ENCODE data around the gene PIAS1.

PIAS1 gene

DNA sequence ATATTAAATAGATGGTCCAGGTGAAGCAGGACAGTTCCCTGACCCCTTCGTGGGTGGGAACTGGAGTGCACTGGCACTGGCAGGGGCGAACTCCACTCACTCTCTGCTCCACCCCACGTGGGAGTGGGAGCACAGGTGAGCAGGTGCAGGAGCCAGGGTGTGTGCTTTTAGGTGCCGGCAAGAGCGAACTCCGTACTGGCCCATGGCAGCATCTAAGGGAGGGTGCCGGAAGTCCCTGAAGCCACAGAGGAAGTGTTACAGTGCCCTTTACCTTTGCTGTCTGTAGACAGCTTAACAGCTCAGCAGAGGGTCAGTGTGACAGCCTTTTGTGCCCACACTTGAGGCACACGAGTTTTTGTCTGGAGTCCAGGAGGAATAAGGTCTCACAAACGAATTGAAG lies 26.7 kb upstream of the PIAS1 start:
- H3K4me1 Mint-ChIP-seq (ENCODE audit: low read depth): no peaks in the 10 kb centered on the region
- no peaks in the 10 kb centered on the region for H3K9me3 Mint-ChIP-seq (ENCODE audit: low read depth)
- peaks cover 5% of the 10 kb centered on the region for H3K27me3 Mint-ChIP-seq
- no peak overlapping the region for H3K27ac Mint-ChIP-seq
- H3K36me3 Mint-ChIP-seq: no peaks in the 10 kb centered on the region
- H3K4me3 Mint-ChIP-seq: no peak overlapping the region

DNA sequence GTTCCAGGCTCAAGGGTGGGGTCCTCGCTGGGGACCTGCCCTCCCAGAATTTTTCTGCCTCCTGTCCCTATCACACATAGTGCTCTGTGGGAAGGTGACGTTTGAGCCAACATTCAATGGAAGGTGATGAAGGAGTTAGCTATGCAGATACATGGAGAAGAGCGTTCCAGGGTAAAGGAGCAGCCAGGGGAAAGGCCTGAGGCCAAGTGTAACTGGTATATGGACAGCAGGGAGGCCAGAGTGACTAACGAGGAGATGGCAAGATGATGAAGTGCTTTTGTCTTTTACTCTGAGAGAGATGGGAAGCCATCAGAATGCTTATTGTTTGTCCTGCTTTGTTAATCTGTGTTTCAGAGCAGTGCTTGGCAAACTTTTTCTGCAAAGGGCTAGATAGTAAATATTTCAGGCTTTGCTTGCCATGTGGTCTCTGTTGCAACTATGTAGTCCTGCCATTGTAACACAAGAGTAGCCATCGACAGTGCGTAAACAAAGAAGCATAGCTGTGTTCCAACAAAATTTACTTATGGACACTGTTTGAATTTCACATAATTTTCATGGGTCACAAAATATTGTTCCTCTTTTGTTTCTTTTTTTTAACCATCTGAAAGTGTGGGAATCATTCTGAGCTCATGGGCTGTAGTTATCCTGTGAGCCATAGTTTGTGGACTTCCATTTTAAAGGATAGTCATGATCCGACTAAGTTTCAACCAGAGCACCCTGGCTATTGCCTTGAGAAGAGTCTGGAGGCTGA lies 25.8 kb upstream of the PIAS1 start:
- Mint-ChIP-seq H3K4me1 (ENCODE audit: low read depth) (no peaks in the 10 kb centered on the region), H3K4me3 (no peak overlapping the region), H3K9me3 (ENCODE audit: low read depth) (no peaks in the 10 kb centered on the region), H3K27me3 (peaks cover 8% of the 10 kb centered on the region), H3K27ac (no peak overlapping the region), H3K36me3 (no peaks in the 10 kb centered on the region)

DNA sequence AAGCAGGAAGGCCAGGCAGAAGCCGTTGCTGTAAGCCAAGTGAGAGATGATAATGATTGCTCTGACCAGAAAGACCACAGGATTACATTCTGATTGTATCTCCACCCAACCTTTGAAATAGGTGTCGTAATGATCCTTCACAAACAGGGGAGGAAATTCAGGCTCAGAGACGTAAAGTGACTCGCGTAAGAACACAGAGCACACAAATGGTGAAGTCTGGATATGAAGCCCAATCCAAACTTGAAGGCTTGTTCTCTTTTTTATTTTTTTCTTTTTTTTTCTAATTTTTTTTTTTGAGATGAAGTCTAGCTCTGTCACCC lies 25.3 kb upstream of the PIAS1 start:
- no peak overlapping the region for H3K27ac Mint-ChIP-seq
- no peaks in the 10 kb centered on the region for H3K9me3 Mint-ChIP-seq (ENCODE audit: low read depth)
- H3K4me3 Mint-ChIP-seq: no peak overlapping the region
- peaks cover 12% of the 10 kb centered on the region for H3K27me3 Mint-ChIP-seq
- no peaks in the 10 kb centered on the region for H3K36me3 Mint-ChIP-seq
- no peaks in the 10 kb centered on the region for H3K4me1 Mint-ChIP-seq (ENCODE audit: low read depth)

DNA sequence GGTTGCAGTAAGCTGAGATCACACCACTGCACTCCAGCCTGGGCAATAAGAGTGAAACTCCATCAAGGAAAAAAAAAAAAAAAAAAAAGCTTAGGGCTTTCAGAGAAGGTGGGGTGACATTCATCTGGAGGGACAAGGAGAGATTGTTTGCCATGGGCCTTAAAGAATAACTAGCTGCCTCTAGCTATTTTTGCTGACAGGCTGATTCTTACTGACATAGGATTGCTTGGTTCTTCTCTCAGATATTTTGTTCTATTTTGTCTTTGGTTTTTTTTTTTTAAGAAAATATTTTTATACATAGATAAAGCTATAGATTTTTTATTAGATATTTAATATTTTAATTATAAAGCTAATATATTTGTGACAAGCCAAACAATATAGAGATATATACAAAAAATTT lies 24.2 kb upstream of the PIAS1 start:
- Mint-ChIP-seq H3K27me3 (peaks cover 14% of the 10 kb centered on the region), H3K36me3 (no peaks in the 10 kb centered on the region), H3K9me3 (ENCODE audit: low read depth) (no peaks in the 10 kb centered on the region), H3K4me1 (ENCODE audit: low read depth) (no peaks in the 10 kb centered on the region), H3K4me3 (no peak overlapping the region), H3K27ac (no peak overlapping the region)

DNA sequence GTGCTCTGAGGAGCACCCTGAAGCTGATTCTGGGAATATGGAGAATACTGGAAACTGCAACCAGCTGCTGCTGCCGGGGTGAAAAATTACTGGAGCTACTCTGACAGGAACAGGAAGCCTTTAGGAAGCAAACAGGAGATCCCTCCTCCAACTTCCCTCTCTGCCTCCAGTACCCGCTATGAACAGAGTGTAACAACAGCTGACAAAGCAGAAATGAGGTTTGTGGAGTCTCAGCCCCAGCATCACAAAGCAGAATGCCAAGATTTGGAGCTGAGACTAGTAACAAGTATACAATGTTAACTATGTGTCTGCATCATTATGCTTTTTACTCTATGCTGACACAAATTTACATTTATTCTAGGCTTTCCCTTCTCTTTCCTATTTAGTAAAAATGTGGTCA lies 22.7 kb upstream of the PIAS1 start:
- H3K27me3 Mint-ChIP-seq: peaks cover 18% of the 10 kb centered on the region
- H3K4me1 Mint-ChIP-seq (ENCODE audit: low read depth): no peaks in the 10 kb centered on the region
- no peaks in the 10 kb centered on the region for H3K36me3 Mint-ChIP-seq
- no peaks in the 10 kb centered on the region for H3K9me3 Mint-ChIP-seq (ENCODE audit: low read depth)
- no peak overlapping the region for H3K27ac Mint-ChIP-seq
- H3K4me3 Mint-ChIP-seq: no peak overlapping the region

DNA sequence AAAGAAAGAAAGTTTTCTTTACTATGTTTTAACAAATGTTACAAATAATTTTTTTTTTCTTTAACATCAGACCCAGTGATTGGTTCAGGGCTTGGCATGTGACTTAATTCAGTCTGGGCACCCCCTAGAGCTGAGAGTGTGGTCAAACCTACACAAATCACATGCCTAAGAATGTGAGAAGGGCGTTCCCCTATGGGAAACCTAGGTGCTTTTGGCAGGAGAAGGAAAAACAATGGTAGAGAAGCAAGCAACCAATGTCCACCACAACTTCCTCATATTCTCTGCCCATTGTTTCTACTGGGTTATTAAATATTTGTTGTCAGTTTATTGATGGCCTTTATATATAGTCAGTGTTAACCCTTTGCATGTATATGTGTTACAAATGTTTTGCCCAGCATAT lies 21.4 kb upstream of the PIAS1 start:
- Mint-ChIP-seq H3K27ac (no peak overlapping the region), H3K9me3 (ENCODE audit: low read depth) (no peaks in the 10 kb centered on the region), H3K4me3 (no peak overlapping the region), H3K27me3 (peaks cover 20% of the 10 kb centered on the region), H3K36me3 (no peaks in the 10 kb centered on the region), H3K4me1 (ENCODE audit: low read depth) (no peaks in the 10 kb centered on the region)

DNA sequence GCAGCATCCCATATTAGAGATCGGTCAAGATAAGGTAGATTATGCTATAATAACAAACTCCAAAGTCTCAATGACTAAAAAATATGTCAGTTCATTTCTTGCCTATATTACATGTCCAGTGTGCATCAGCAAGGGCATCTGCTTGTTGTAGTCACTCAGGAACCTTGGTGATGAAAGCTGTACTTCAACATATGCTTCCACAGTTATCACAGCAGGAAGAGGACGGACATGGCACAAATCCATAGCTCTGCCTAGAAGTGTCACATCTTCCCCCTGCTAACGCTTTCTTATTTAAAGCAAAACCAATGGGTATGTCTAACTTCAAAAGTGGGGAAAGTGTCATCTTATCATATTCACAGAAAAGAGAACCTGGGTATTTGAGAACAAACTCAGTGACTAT lies 20.0 kb upstream of the PIAS1 start:
- Mint-ChIP-seq H3K9me3 (ENCODE audit: low read depth) (no peaks in the 10 kb centered on the region), H3K27me3 (peaks cover 19% of the 10 kb centered on the region), H3K36me3 (peaks cover 3% of the 10 kb centered on the region), H3K4me3 (no peak overlapping the region), H3K4me1 (ENCODE audit: low read depth) (no peaks in the 10 kb centered on the region), H3K27ac (no peak overlapping the region)

DNA sequence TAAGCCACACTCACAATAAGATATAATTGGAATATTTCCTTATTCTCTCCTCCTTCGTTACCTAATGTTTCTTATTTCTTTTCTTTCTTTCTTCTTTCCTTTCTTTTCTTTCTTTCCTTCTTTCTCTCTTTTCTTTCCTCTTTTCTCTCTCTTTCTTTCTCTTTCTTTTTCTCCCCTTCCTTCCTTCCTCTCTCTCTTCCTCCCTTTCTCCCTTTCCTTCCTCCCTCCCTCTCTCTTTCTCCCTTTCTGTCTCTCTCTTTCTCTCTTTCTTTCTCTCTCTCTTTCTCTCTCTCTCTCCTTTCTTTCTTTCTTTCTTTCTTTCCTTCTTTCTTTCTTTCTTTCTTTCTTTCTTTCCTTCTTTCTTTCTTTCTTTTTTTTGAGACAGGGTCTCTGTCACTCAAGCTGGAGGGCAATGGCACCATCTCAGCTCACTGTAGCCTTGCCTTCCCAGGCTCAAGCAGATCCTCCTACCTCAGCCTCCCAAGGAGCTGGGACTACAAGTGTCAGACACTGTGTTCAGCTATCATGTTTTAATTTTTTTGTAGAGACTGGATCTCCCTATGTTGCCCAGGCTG lies 19.3 kb upstream of the PIAS1 start:
- Mint-ChIP-seq H3K36me3 (peaks cover 3% of the 10 kb centered on the region), H3K4me3 (no peak overlapping the region), H3K27ac (no peak overlapping the region), H3K9me3 (ENCODE audit: low read depth) (no peaks in the 10 kb centered on the region), H3K4me1 (ENCODE audit: low read depth) (no peaks in the 10 kb centered on the region), H3K27me3 (peaks cover 19% of the 10 kb centered on the region)

DNA sequence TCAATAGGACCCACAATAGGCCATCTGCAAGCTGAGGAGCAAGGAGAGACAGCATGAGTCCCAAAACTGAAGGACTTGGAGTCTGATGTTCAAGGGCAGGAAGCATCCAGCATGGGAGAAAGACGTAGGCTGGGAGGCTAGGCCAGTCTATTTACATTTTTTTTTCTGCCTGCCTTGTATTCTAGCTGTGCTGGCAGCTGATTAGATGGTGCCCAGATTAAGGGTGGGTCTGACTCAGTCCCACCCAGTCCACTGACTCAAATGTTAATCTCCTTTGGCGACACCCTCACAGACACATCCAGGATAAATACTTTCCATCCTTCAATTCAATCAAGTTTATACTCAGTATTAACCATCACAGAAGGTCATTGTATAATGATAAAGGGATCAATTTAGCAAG lies 15.9 kb upstream of the PIAS1 start:
- H3K4me1 Mint-ChIP-seq (ENCODE audit: low read depth): no peaks in the 10 kb centered on the region
- H3K27ac Mint-ChIP-seq: no peak overlapping the region
- peaks cover 3% of the 10 kb centered on the region for H3K36me3 Mint-ChIP-seq
- H3K27me3 Mint-ChIP-seq: peaks cover 13% of the 10 kb centered on the region
- H3K9me3 Mint-ChIP-seq (ENCODE audit: low read depth): no peaks in the 10 kb centered on the region
- no peak overlapping the region for H3K4me3 Mint-ChIP-seq

DNA sequence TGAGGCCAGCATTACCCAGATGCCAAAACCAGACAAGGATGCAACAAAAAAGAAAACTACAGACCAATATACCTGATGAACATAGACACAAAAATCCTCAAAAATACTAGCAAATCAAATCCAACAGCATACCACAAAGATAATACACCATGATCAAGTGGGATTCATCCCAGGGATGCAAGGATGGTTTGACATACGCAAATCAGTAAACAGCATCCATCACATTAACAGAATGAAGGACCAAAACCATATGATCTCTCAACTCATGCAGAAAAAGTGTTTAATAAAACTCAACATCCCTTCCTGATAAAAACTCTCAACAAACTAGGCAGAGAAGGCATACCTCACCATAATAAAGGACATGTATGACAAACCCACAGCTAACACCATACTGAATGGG lies 14.0 kb upstream of the PIAS1 start:
- no peaks in the 10 kb centered on the region for H3K9me3 Mint-ChIP-seq (ENCODE audit: low read depth)
- peaks cover 3% of the 10 kb centered on the region for H3K36me3 Mint-ChIP-seq
- peaks cover 6% of the 10 kb centered on the region for H3K27me3 Mint-ChIP-seq
- H3K4me3 Mint-ChIP-seq: no peak overlapping the region
- H3K27ac Mint-ChIP-seq: no peak overlapping the region
- no peaks in the 10 kb centered on the region for H3K4me1 Mint-ChIP-seq (ENCODE audit: low read depth)

DNA sequence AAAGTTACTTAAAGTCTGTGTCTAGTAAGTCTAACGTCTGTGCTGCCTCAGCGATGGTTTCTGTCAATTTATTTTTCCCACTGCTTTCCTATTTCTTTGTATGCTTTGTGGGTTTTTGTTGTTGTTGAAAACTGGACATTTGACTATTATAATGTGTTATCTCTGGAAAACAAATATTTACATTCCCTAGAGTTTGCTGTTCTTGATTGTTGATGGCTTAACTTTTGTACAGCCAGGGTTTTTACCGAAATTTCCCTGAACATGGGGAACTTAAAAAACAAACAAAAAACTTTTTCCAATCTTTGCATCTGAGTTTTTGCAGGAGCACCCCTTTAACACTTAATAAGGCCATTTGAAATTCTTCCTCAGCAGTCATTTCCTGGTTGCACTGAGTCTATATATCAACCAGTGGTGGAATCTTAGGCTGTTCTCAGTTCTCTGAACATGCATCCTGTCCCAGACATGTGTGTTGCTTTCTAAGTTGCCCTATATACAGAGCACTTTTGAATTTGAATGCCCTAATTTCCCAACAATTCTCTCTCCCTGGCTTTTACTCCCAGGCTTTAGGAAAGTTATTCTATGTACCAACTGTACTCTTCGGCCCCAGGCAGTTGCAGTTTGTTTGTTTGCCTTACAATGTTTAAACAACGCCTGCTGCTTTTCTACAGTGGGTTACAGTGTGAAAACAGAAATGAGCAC lies 11.8 kb upstream of the PIAS1 start:
- H3K4me3 Mint-ChIP-seq: no peak overlapping the region
- no peaks in the 10 kb centered on the region for H3K4me1 Mint-ChIP-seq (ENCODE audit: low read depth)
- no peaks in the 10 kb centered on the region for H3K9me3 Mint-ChIP-seq (ENCODE audit: low read depth)
- peaks cover 3% of the 10 kb centered on the region for H3K36me3 Mint-ChIP-seq
- H3K27me3 Mint-ChIP-seq: peaks cover 2% of the 10 kb centered on the region
- no peak overlapping the region for H3K27ac Mint-ChIP-seq

DNA sequence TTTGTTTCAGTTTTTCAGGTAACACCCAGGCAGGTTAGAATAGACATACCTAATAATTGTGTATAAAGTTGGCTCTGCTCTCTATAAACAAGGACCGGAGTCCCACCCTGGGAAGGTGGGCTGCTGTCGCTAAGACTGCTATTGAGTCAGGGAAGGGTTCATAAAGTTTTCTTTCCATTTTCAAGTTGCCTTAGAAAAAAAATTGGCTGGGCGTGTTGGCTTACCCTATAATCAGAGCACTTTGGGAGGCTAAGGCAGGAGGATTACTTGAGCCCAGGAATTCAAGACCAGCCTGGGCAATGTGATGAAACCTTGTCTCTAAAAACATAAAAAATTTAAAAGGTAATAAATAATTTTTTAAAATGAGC lies 11.3 kb upstream of the PIAS1 start:
- H3K36me3 Mint-ChIP-seq: peaks cover 3% of the 10 kb centered on the region
- no peak overlapping the region for H3K4me3 Mint-ChIP-seq
- H3K4me1 Mint-ChIP-seq (ENCODE audit: low read depth): no peaks in the 10 kb centered on the region
- no peaks in the 10 kb centered on the region for H3K27me3 Mint-ChIP-seq
- H3K27ac Mint-ChIP-seq: no peak overlapping the region
- H3K9me3 Mint-ChIP-seq (ENCODE audit: low read depth): no peaks in the 10 kb centered on the region

DNA sequence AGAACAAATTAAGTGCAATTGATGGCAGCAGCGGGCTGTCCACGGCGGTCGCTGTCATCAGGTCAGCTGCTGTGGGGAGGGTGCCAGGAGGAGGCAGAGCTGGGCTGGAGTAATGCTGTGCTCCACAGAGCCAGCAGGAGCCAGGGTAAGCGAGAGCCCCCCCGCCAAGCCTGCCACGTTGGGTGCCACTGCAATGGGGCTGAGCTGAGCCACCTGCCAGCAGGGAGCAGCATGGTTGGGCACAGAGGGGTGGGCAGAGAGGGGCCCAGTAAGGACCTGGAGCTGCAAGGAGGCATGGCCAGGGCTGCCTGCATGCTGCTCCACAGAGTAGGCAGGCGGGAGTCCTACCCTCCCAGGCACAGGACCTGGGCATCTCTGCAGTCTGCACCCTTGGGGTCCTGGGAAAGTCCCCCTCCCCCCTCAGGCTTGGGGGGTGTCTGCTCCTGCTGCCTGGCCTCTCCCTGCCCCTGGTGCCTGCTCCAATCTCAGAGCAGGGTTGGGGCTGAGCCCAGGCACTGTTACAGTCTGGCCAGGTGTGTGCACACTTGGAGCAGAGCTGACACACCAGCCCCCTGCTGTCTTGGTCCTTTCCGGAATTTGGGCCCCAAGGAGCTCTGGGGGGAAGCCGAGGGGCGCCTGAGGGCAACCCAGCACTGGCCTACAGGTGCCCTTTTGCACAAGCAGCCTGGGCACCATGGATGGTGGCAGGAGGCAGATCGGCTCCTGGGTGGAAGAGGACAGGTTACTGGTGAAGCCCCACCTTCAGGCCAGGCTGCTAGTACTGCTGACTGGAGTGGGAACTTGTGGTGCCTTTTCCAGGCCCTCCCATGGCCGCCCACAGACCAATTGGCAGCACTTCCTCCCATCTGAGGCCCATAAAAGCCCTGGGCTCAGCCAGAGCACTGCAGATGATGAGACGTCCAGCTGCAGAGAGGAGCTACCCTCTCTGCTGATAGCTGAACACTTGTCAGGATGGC lies 8.5 kb upstream of the PIAS1 start:
- no peaks in the 10 kb centered on the region for H3K27me3 Mint-ChIP-seq
- no peak overlapping the region for H3K27ac Mint-ChIP-seq
- no peaks in the 10 kb centered on the region for H3K4me1 Mint-ChIP-seq (ENCODE audit: low read depth)
- no peaks in the 10 kb centered on the region for H3K36me3 Mint-ChIP-seq
- H3K9me3 Mint-ChIP-seq (ENCODE audit: low read depth): no peaks in the 10 kb centered on the region
- H3K4me3 Mint-ChIP-seq: no peak overlapping the region

DNA sequence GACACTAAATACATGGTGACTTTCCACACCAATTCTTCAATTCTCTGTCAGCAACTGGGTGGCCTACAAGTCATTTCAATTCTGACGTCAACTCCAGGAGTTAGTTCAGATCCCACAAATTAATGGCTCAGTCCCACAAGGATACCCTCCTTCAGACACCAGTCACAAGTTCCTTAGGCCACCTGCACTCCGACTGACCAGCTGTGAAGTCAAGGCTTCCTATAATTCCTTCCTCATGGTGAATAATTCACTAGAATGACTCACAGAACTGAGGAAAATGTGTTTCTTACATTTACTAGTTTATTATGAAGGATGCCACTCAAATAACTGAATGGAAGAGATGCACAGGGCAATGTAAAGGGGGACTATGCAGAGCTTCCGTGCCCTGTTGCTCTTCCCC lies 6.3 kb upstream of the PIAS1 start:
- Mint-ChIP-seq H3K9me3 (ENCODE audit: low read depth) (no peaks in the 10 kb centered on the region), H3K4me1 (ENCODE audit: low read depth) (peaks cover 2% of the 10 kb centered on the region), H3K4me3 (no peak overlapping the region), H3K27ac (no peak overlapping the region), H3K27me3 (peaks cover 1% of the 10 kb centered on the region), H3K36me3 (no peaks in the 10 kb centered on the region)

DNA sequence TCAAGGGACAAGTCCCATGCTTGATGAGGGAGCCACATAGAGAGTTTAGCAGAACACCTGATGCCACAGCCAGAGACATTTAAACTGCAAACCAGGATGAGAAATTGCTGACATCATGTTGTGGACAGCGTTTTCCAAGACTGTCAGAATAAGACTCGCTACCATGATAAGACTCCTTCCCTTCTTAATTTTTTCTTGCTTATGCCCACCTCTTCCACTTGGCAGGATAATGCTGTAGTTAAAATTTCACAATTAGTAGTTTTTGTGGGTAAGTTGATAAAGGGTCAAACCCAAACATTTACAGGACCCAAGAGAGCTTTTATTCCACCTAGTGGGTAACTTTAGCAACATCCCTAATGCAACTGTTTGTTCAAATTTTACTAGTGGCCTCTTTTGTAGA lies 3.0 kb upstream of the PIAS1 start:
- H3K27me3 Mint-ChIP-seq: peaks cover 1% of the 10 kb centered on the region
- no peak overlapping the region for H3K4me3 Mint-ChIP-seq
- H3K36me3 Mint-ChIP-seq: no peaks in the 10 kb centered on the region
- H3K4me1 Mint-ChIP-seq (ENCODE audit: low read depth): peaks cover 12% of the 10 kb centered on the region
- H3K9me3 Mint-ChIP-seq (ENCODE audit: low read depth): no peaks in the 10 kb centered on the region
- H3K27ac Mint-ChIP-seq: no peak overlapping the region

Data from activated naive CD8-positive, alpha-beta T cell (primary cell).